DND-41 (cell line): ENCODE data around the gene LHFPL4.

Experiments
- ATAC-seq: fragments of 200-7000 bp; cut with Tn5 transposase; 3 replicates; pipeline ENCODE4 v1.9.1; 2021; ENCODE audit warnings: low read depth; ENCODE audit not compliant: insufficient read depth
- DNase-seq: peaks from one replicate; pipeline ENCODE4 v3.0.0-alpha.2; 2020
- H2AFZ ChIP-seq: 2 replicates; pipeline ENCODE4 v1.6.0; 2012; ENCODE audit warnings: low read depth, low read length
- H3K27ac ChIP-seq: 2 replicates; pipeline ENCODE4 v1.5.1; 2012; ENCODE audit warnings: low read length, inconsistent platforms
- H3K27me3 ChIP-seq: fragments of 200-600 bp; sonication (generic); 2 replicates; pipeline ENCODE4 v1.6.0; 2012; ENCODE audit warnings: low read length, mild to moderate bottlenecking, inconsistent platforms; ENCODE audit not compliant: insufficient read depth, poor library complexity
- H3K36me3 ChIP-seq: 2 replicates; pipeline ENCODE4 v1.5.1; 2012; ENCODE audit warnings: low read length, inconsistent platforms; ENCODE audit not compliant: insufficient read depth
- H3K4me1 ChIP-seq: 2 replicates; pipeline ENCODE4 v1.5.1; 2012; ENCODE audit warnings: mild to moderate bottlenecking, low read length; ENCODE audit not compliant: insufficient read depth
- H3K4me2 ChIP-seq: 2 replicates; pipeline ENCODE4 v1.6.0; 2012; ENCODE audit warnings: mild to moderate bottlenecking, moderate library complexity, low read length, inconsistent platforms; ENCODE audit not compliant: insufficient read depth
- H3K4me3 ChIP-seq, 2 experiments: fragments of 200-600 bp in 1 of 2; shearing (Covaris generic) in 1 of 2; 2 replicates each; pipeline ENCODE4 v1.5.1; 2012 to 2016; ENCODE audit warnings: inconsistent platforms in 2 of 2, low read length in 2 of 2, mild to moderate bottlenecking in 2 of 2, low read depth in 1 of 2, moderate library complexity in 1 of 2
- H3K79me2 ChIP-seq: 2 replicates; pipeline ENCODE4 v1.6.0; 2012; ENCODE audit warnings: low read length, inconsistent platforms; ENCODE audit not compliant: insufficient read depth
- H3K9ac ChIP-seq: 2 replicates; pipeline ENCODE4 v1.6.0; 2012; ENCODE audit warnings: low read depth, mild to moderate bottlenecking, inconsistent platforms, low read length, moderate library complexity
- H3K9me3 ChIP-seq: 2 replicates; pipeline ENCODE4 v1.5.1; 2012; ENCODE audit warnings: low read length, moderate library complexity, mild to moderate bottlenecking, inconsistent platforms; ENCODE audit not compliant: insufficient read depth, severe bottlenecking
- H4K20me1 ChIP-seq: 2 replicates; pipeline ENCODE4 v1.6.0; 2012; ENCODE audit warnings: low read length; ENCODE audit not compliant: insufficient read depth
- EZH2 ChIP-seq: IDR thresholded peaks from 3 replicates; pipeline ENCODE4 v1.6.1; 2012; ENCODE audit warnings: borderline replicate concordance, low read depth, mild to moderate bottlenecking, moderate library complexity, low read length, inconsistent platforms; ENCODE audit not compliant: severe bottlenecking
- TF ChIP-seq, protein P1 (sequence below): IDR thresholded peaks from 2 replicates; pipeline ENCODE4 v1.5.1; 2012; ENCODE audit warnings: borderline replicate concordance, low read length, moderate library complexity, mild to moderate bottlenecking; ENCODE audit not compliant: poor library complexity, severe bottlenecking; ENCODE audit errors: extremely low read depth

LHFPL4 gene

DNA sequence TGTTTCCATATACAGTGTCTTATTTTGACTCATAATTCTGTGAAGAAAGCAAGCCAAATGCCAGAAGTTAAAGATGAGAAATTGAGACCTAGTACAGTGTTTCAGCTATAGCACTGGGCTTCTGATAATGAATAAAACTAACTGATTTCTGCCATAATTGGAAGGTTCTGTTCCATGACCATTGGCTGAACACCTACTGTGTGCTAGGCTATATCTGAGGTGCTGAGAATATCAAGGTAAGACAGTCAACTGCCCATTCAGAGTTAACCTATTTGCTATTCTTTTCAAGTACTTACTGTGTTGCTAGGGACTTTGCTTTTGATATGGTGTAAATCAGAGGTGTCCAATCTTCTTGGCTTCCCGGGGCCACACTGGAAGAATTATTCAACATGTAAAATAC lies 73.4 kb downstream of the LHFPL4 start:
- peaks cover 10% of the 10 kb centered on the region; the same call in 1 of the 2 replicates for H4K20me1 ChIP-seq
- H3K79me2 ChIP-seq = no peaks in the 10 kb centered on the region
- H3K27me3 ChIP-seq = no peaks in the 10 kb centered on the region
- ATAC-seq = no peak
- H3K4me1 ChIP-seq = no peaks in the 10 kb centered on the region
- no peak overlapping the region for H3K27ac ChIP-seq
- no peaks in the 10 kb centered on the region for H3K9me3 ChIP-seq
- no peak for DNase-seq
- peaks cover 75% of the 10 kb centered on the region for H3K36me3 ChIP-seq
- TF ChIP-seq, protein P1, sequence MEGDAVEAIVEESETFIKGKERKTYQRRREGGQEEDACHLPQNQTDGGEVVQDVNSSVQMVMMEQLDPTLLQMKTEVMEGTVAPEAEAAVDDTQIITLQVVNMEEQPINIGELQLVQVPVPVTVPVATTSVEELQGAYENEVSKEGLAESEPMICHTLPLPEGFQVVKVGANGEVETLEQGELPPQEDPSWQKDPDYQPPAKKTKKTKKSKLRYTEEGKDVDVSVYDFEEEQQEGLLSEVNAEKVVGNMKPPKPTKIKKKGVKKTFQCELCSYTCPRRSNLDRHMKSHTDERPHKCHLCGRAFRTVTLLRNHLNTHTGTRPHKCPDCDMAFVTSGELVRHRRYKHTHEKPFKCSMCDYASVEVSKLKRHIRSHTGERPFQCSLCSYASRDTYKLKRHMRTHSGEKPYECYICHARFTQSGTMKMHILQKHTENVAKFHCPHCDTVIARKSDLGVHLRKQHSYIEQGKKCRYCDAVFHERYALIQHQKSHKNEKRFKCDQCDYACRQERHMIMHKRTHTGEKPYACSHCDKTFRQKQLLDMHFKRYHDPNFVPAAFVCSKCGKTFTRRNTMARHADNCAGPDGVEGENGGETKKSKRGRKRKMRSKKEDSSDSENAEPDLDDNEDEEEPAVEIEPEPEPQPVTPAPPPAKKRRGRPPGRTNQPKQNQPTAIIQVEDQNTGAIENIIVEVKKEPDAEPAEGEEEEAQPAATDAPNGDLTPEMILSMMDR = no peak
- TF ChIP-seq EZH2 = no peak
- no peak overlapping the region for H3K4me2 ChIP-seq
- no peak overlapping the region for H3K9ac ChIP-seq
- no peak overlapping the region for H3K4me3 ChIP-seq
- H2AFZ ChIP-seq = no peak overlapping the region

- no peaks in the 10 kb centered on the region for H3K27me3 ChIP-seq
- H3K4me3 ChIP-seq = no peak overlapping the region
- H2AFZ ChIP-seq = no peak overlapping the region
- TF ChIP-seq EZH2 = no peak
- TF ChIP-seq, protein P1 = no peak
- no peak overlapping the region for H3K9ac ChIP-seq
- no peaks in the 10 kb centered on the region for H3K4me1 ChIP-seq
- no peak for DNase-seq
- no peak overlapping the region for H3K4me2 ChIP-seq
- H3K27ac ChIP-seq = no peak overlapping the region
- H3K79me2 ChIP-seq = no peaks in the 10 kb centered on the region
- peaks cover 14% of the 10 kb centered on the region; the same call in 1 of the 2 replicates for H4K20me1 ChIP-seq
- H3K9me3 ChIP-seq = no peaks in the 10 kb centered on the region
- peaks cover 94% of the 10 kb centered on the region for H3K36me3 ChIP-seq
- ATAC-seq = no peak
Observed at GRCh38 chr3:9476935-9477334, 76.7 kb downstream of the LHFPL4 start.

DNA sequence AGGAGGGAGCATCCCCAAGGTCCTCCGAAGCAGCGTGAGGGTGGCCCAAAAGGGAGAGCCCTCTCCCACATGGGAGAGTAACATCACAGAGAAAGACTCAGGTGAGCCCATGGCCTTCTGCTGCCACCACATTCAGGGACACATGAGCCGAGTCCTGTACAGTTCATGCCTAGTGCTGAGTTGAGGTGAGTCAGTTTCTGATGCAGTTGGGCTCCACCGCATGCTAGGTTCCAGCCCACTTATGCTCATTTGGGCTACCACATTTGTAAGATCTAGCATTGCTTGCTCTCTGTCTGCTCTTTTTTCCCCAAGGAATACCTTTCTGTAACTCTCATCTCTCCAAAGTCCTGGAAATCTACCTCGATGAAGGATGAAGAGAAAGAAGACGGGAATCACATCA lies 79.1 kb downstream of the LHFPL4 start:
- Histone ChIP-seq H3K9me3 (no peaks in the 10 kb centered on the region), H2AFZ (no peak overlapping the region), H3K4me2 (no peak overlapping the region), H3K79me2 (no peaks in the 10 kb centered on the region), H3K9ac (no peak overlapping the region), H3K36me3 (peaks cover 98% of the 10 kb centered on the region), H4K20me1 (peaks cover 18% of the 10 kb centered on the region; the same call in 1 of the 2 replicates), H3K4me3 (no peak overlapping the region), H3K27me3 (no peaks in the 10 kb centered on the region), H3K27ac (no peak overlapping the region), H3K4me1 (no peaks in the 10 kb centered on the region)
- TF ChIP-seq EZH2 = no peak
- DNase-seq = no peak
- no peak for ATAC-seq

GRCh38 chr3:9473496-9474065 lies 80.0 kb downstream of the LHFPL4 start:
- H3K4me1 ChIP-seq = no peaks in the 10 kb centered on the region
- no peak overlapping the region for H3K27ac ChIP-seq
- no peak overlapping the region for H3K9ac ChIP-seq
- no peak overlapping the region for H2AFZ ChIP-seq
- no peak for DNase-seq
- no peak overlapping the region for H3K4me2 ChIP-seq
- H3K4me3 ChIP-seq = no peak overlapping the region
- H4K20me1 ChIP-seq = peaks cover 18% of the 10 kb centered on the region; the same call in 1 of the 2 replicates
- no peaks in the 10 kb centered on the region for H3K79me2 ChIP-seq
- H3K9me3 ChIP-seq = no peaks in the 10 kb centered on the region
- TF ChIP-seq EZH2 = no peak
- TF ChIP-seq, protein P1 = no peak
- peaks cover 98% of the 10 kb centered on the region for H3K36me3 ChIP-seq
- no peak for ATAC-seq
- H3K27me3 ChIP-seq = no peaks in the 10 kb centered on the region
